T-helper 1 cell treated with Interleukin-12 subunit alpha and Interleukin-12 subunit beta and Interleukin-4 antibody, amounts not matched to agents 30 μg/mL and 1 μg/mL, for 36 hours (primary cell): Measurements from ENCODE around the gene GRIK2.

Source experiments
- H3K27ac Mint-ChIP-seq: one replicate; pipeline ENCODE4 v1.8.0; 2021; ENCODE audit warnings: mild to moderate bottlenecking, mixed read lengths
- H3K27me3 Mint-ChIP-seq: one replicate; pipeline ENCODE4 v1.8.0; 2021; ENCODE audit warnings: low read depth, mixed read lengths
- H3K36me3 Mint-ChIP-seq: one replicate; pipeline ENCODE4 v1.8.0; 2021; ENCODE audit warnings: low read depth, mixed read lengths
- H3K4me1 Mint-ChIP-seq: one replicate; pipeline ENCODE4 v1.8.0; 2021; ENCODE audit warnings: low read depth, mixed read lengths
- H3K4me3 Mint-ChIP-seq: one replicate; pipeline ENCODE4 v1.8.0; 2021; ENCODE audit warnings: mild to moderate bottlenecking, moderate library complexity, mixed read lengths
- H3K9me3 Mint-ChIP-seq: one replicate; pipeline ENCODE4 v1.8.0; 2021; ENCODE audit warnings: mixed read lengths

The GRIK2 gene

GRCh38 chr6:101689156-101689555 lies 295.6 kb downstream of the GRIK2 start:
- H3K4me1 Mint-ChIP-seq: no peaks in the 10 kb centered on the region
- no peak overlapping the region for H3K4me3 Mint-ChIP-seq
- H3K27ac Mint-ChIP-seq: no peak overlapping the region
- H3K9me3 Mint-ChIP-seq: no peaks in the 10 kb centered on the region
- H3K27me3 Mint-ChIP-seq: no peaks in the 10 kb centered on the region
- no peaks in the 10 kb centered on the region for H3K36me3 Mint-ChIP-seq

GRCh38 chr6:101689695-101690094 lies 296.2 kb downstream of the GRIK2 start:
- no peak overlapping the region for H3K4me3 Mint-ChIP-seq
- no peak overlapping the region for H3K27ac Mint-ChIP-seq
- no peaks in the 10 kb centered on the region for H3K9me3 Mint-ChIP-seq
- no peaks in the 10 kb centered on the region for H3K4me1 Mint-ChIP-seq
- H3K36me3 Mint-ChIP-seq: no peaks in the 10 kb centered on the region
- H3K27me3 Mint-ChIP-seq: no peaks in the 10 kb centered on the region

DNA sequence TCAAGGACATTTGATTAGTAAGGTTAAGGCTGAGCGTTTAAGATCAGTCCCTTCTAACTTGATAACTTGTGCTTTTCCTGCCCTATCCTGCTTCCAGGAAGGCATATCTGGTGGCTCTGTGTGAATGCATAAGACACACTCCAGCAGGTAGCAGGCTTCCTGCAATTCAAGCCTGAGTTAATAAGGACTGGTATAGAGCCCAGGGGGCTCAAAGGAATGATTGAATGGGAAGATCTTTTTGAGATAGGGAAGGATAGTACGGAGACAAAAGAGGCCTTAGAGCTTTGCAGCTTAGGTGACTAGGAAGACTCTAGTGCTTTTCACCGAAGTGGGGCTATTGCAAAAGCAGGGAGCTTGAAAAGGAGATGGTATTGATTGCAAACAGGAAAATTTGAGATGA lies 307.1 kb downstream of the GRIK2 start:
- no peaks in the 10 kb centered on the region for H3K9me3 Mint-ChIP-seq
- no peaks in the 10 kb centered on the region for H3K27me3 Mint-ChIP-seq
- H3K4me1 Mint-ChIP-seq: no peaks in the 10 kb centered on the region
- no peaks in the 10 kb centered on the region for H3K36me3 Mint-ChIP-seq
- no peak overlapping the region for H3K27ac Mint-ChIP-seq
- no peak overlapping the region for H3K4me3 Mint-ChIP-seq

GRCh38 chr6:101703311-101703710 lies 309.8 kb downstream of the GRIK2 start:
- Mint-ChIP-seq H3K4me1 (no peaks in the 10 kb centered on the region), H3K27me3 (no peaks in the 10 kb centered on the region), H3K27ac (no peak overlapping the region), H3K36me3 (no peaks in the 10 kb centered on the region), H3K4me3 (no peak overlapping the region), H3K9me3 (no peaks in the 10 kb centered on the region)

- Mint-ChIP-seq H3K4me1 (no peaks in the 10 kb centered on the region), H3K36me3 (no peaks in the 10 kb centered on the region), H3K27me3 (no peaks in the 10 kb centered on the region), H3K27ac (no peak overlapping the region), H3K9me3 (no peaks in the 10 kb centered on the region), H3K4me3 (no peak overlapping the region)
These were observed 312.4 kb downstream of the GRIK2 start for GRCh38 chr6:101705866-101706265.

- H3K27me3 Mint-ChIP-seq: no peaks in the 10 kb centered on the region
- no peak overlapping the region for H3K27ac Mint-ChIP-seq
- H3K4me3 Mint-ChIP-seq: no peak overlapping the region
These were observed 313.1 kb downstream of the GRIK2 start for GRCh38 chr6:101706576-101706975.

GRCh38 chr6:101711518-101711917 lies 318.0 kb downstream of the GRIK2 start:
- no peaks in the 10 kb centered on the region for H3K9me3 Mint-ChIP-seq
- H3K4me1 Mint-ChIP-seq: no peaks in the 10 kb centered on the region
- no peaks in the 10 kb centered on the region for H3K27me3 Mint-ChIP-seq
- H3K4me3 Mint-ChIP-seq: no peak overlapping the region
- no peak overlapping the region for H3K27ac Mint-ChIP-seq
- H3K36me3 Mint-ChIP-seq: no peaks in the 10 kb centered on the region

More at GRCh38 chr6:101706576-101706975, 313.1 kb downstream of the GRIK2 start:
- no peaks in the 10 kb centered on the region for H3K36me3 Mint-ChIP-seq
- no peaks in the 10 kb centered on the region for H3K4me1 Mint-ChIP-seq
- H3K9me3 Mint-ChIP-seq: no peaks in the 10 kb centered on the region

DNA sequence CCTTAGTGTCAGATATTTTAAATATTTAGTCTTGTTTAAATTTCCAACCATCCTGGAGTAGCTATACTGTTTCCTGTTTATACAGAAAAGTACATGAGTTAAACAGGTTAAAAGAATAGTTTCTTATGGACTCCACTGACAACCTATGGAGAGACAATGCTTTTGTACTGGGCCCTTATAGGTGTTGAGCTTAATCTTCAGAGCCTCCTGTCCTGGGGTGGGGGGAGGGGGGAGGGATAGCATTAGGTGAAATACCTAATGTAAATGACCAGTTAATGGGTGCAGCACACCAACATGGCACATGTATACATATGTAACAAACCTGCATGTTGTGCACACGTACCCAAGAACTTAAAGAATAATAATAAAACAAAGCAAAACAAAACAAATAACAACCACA lies 322.9 kb downstream of the GRIK2 start:
- Mint-ChIP-seq H3K4me1 (no peaks in the 10 kb centered on the region), H3K27ac (no peak overlapping the region), H3K4me3 (no peak overlapping the region), H3K36me3 (no peaks in the 10 kb centered on the region), H3K27me3 (no peaks in the 10 kb centered on the region), H3K9me3 (no peaks in the 10 kb centered on the region)

DNA sequence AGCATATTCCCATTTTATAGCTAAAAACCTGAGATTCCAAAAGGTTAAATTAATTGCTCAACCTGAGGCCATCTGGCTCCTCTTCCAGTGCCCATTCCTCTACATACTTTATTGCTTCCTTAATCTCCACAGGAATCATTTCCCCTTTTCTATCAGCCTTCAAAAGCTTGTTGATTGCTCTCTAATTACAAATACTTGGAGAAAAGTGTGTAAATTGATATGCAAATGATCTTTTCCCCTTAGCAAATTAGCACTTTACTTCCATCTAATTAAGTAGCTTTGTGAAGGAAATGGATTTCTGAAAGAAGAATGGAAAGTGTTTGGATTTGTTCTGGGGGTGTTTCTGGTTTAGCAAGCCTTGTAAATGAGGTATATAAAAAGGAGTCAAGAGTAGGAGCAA lies 323.3 kb downstream of the GRIK2 start:
- no peak overlapping the region for H3K27ac Mint-ChIP-seq
- no peaks in the 10 kb centered on the region for H3K4me1 Mint-ChIP-seq
- H3K9me3 Mint-ChIP-seq: no peaks in the 10 kb centered on the region
- no peak overlapping the region for H3K4me3 Mint-ChIP-seq
- H3K27me3 Mint-ChIP-seq: no peaks in the 10 kb centered on the region
- H3K36me3 Mint-ChIP-seq: no peaks in the 10 kb centered on the region

DNA sequence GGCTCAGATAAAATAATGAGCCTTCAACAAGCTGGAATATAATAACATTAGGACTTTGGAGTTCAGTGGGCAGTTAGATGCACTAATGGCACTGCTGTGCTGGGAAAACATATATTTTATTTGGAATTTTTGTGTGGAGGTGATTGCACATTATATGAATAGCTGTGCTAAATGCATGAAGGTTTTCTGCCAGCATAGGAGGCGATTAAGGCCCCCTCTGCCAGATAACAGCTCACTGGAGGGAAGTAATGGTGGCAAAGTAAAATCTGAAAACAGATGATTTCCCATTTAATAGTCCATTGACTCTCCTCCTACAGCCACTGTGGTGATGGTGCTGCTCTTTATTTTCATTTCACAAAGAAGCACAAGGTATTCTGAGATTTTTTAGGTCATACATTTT lies 326.0 kb downstream of the GRIK2 start:
- Mint-ChIP-seq H3K36me3 (no peaks in the 10 kb centered on the region), H3K9me3 (no peaks in the 10 kb centered on the region), H3K27me3 (no peaks in the 10 kb centered on the region), H3K4me1 (no peaks in the 10 kb centered on the region), H3K27ac (no peak overlapping the region), H3K4me3 (no peak overlapping the region)

- Mint-ChIP-seq H3K36me3 (no peaks in the 10 kb centered on the region), H3K27me3 (no peaks in the 10 kb centered on the region), H3K4me3 (no peak overlapping the region), H3K27ac (no peak overlapping the region), H3K9me3 (no peaks in the 10 kb centered on the region), H3K4me1 (no peaks in the 10 kb centered on the region)
These were observed 329.0 kb downstream of the GRIK2 start for GRCh38 chr6:101722471-101722870.

- Mint-ChIP-seq H3K9me3 (no peaks in the 10 kb centered on the region), H3K4me3 (no peak overlapping the region), H3K27ac (no peak overlapping the region), H3K36me3 (no peaks in the 10 kb centered on the region), H3K4me1 (no peaks in the 10 kb centered on the region), H3K27me3 (no peaks in the 10 kb centered on the region)
These were observed 329.6 kb downstream of the GRIK2 start for GRCh38 chr6:101722991-101723579.

DNA sequence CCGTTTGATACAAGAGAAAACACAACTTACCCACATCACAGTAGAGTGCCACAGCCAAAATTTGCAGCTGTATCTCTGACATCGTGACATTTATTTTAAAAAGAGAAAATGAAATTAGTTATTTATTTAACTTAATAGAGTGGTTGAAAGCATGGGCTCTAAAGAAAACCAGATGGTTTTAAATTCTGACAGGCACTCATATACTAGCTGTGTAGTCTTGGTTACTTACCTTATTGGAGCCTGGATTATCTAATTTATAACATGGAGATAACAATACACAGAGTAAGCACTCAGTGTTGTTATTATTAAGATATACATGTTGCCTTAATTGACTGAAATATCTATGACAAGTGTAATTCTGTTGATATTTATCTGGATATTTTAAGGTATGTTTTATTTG lies 334.9 kb downstream of the GRIK2 start:
- Mint-ChIP-seq H3K36me3 (no peaks in the 10 kb centered on the region), H3K27ac (no peak overlapping the region), H3K4me1 (peaks cover 3% of the 10 kb centered on the region)

DNA sequence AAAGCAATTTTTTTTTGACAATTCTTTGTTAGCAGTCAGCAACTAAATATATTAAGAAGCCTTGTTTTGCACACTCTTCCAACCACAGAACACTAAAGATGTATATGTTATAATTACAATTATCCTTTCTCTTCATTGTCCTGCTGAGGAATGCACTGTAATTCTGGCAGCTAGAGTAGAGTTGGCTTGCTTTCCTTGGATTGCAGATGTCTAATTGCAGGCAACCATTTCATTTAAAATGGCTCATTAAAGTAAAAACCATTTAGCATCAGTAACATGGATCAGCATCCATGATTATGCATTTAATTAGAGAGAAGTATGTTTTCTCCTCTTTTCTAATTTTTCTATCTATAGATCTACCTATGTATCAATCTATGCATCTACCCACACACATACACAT lies 335.4 kb downstream of the GRIK2 start:
- H3K36me3 Mint-ChIP-seq: no peaks in the 10 kb centered on the region
- H3K27me3 Mint-ChIP-seq: no peaks in the 10 kb centered on the region
- no peaks in the 10 kb centered on the region for H3K9me3 Mint-ChIP-seq
- H3K4me1 Mint-ChIP-seq: peaks cover 3% of the 10 kb centered on the region
- no peak overlapping the region for H3K4me3 Mint-ChIP-seq
- no peak overlapping the region for H3K27ac Mint-ChIP-seq

More for the DNA sequence above, 334.9 kb downstream of the GRIK2 start:
- Mint-ChIP-seq H3K4me3 (no peak overlapping the region), H3K9me3 (no peaks in the 10 kb centered on the region), H3K27me3 (no peaks in the 10 kb centered on the region)

- no peaks in the 10 kb centered on the region for H3K27me3 Mint-ChIP-seq
- peaks cover 3% of the 10 kb centered on the region for H3K4me1 Mint-ChIP-seq
- H3K4me3 Mint-ChIP-seq: no peak overlapping the region
These were observed 337.4 kb downstream of the GRIK2 start for GRCh38 chr6:101730954-101731353.

GRCh38 chr6:101733899-101734298 lies 340.4 kb downstream of the GRIK2 start:
- Mint-ChIP-seq H3K9me3 (peaks cover 12% of the 10 kb centered on the region), H3K27me3 (no peaks in the 10 kb centered on the region), H3K4me3 (no peak overlapping the region), H3K36me3 (no peaks in the 10 kb centered on the region), H3K27ac (no peak overlapping the region), H3K4me1 (peaks cover 3% of the 10 kb centered on the region)

More at GRCh38 chr6:101730954-101731353, 337.4 kb downstream of the GRIK2 start:
- H3K36me3 Mint-ChIP-seq: no peaks in the 10 kb centered on the region
- no peak overlapping the region for H3K27ac Mint-ChIP-seq
- peaks cover 5% of the 10 kb centered on the region for H3K9me3 Mint-ChIP-seq
